H1 (cell line): ENCODE results near the gene C1orf174. TPM values are rescaled to one million over a fixed set of nuclear protein-coding genes. Genes with fewer than 3 reads are reported as not detected.

Source experiments
- CTCF ChIA-PET: fragments of 300-600 bp; sonication (Branson Sonifier 250); formaldehyde crosslinking; loops from one replicate; lab custom pipeline; 2021; ENCODE audit not compliant: partially characterized antibody; lab: Charles Lee
- POLR2A ChIA-PET: fragments of 300-600 bp; sonication (Branson Sonifier 250); formaldehyde crosslinking; loops from one replicate; lab custom pipeline; 2021; ENCODE audit warnings: inconsistent platforms; ENCODE audit not compliant: partially characterized antibody; lab: Charles Lee
- DNase-seq, 2 experiments: peaks; one replicate each; pipeline versions ENCODE4 v3.0.0 to v3.0.0-alpha.2; 2010 to 2022; ENCODE audit warnings: low spot score in 2 of 2, low read depth in 1 of 2, mixed read lengths in 1 of 2
- FAIRE-seq: peaks from 2 replicates; lab custom pipeline; 2011; peaks lifted over from hg19 to GRCh38; lab: Jason Lieb, UNC
- H2AFZ ChIP-seq: 2 replicates; pipeline ENCODE4 v1.8.1; 2012; ENCODE audit warnings: low read length, inconsistent platforms
- H2AK5ac ChIP-seq: 2 replicates; pipeline ENCODE4 v1.6.1; 2013; ENCODE audit warnings: low read depth, low read length
- H2BK120ac ChIP-seq: replicated peaks from 2 replicates; pipeline ENCODE3; 2013; ENCODE audit warnings: low read depth, low read length, inconsistent platforms
- H2BK12ac ChIP-seq: 2 replicates; pipeline ENCODE4 v1.6.1; 2013; ENCODE audit warnings: low read depth, low read length
- H2BK15ac ChIP-seq: 2 replicates; pipeline ENCODE4 v1.6.1; 2013; ENCODE audit warnings: low read length
- H2BK20ac ChIP-seq: 2 replicates; pipeline ENCODE4 v1.6.1; 2013; ENCODE audit warnings: low read length
- H2BK5ac ChIP-seq: 2 replicates; pipeline ENCODE4 v1.6.1; 2013; ENCODE audit warnings: low read depth, low read length
- H3K14ac ChIP-seq: 2 replicates; pipeline ENCODE4 v1.6.1; 2013; ENCODE audit warnings: inconsistent platforms; ENCODE audit not compliant: insufficient read length
- H3K18ac ChIP-seq: 2 replicates; pipeline ENCODE4 v1.6.1; 2013; ENCODE audit warnings: low read length; ENCODE audit errors: extremely low read depth
- H3K23ac ChIP-seq: 2 replicates; pipeline ENCODE4 v1.6.1; 2013; ENCODE audit warnings: inconsistent platforms; ENCODE audit not compliant: insufficient read length
- H3K23me2 ChIP-seq: 2 replicates; pipeline ENCODE4 v1.6.1; 2013; ENCODE audit warnings: low read depth, low read length
- H3K27ac ChIP-seq: 2 replicates; pipeline ENCODE4 v1.6.1; 2011; ENCODE audit warnings: low read depth, low read length, inconsistent platforms
- H3K27me3 ChIP-seq, 4 experiments: replicated peaks in 1 of 4; 1 replicate in 1 of 4; 2 replicates in 3 of 4; pipeline versions ENCODE4 v1.6.1 to v1.8.1; 2011 to 2013; ENCODE audit warnings: low read length in 3 of 4, mild to moderate bottlenecking in 3 of 4, inconsistent platforms in 2 of 4, mixed read lengths in 2 of 4, moderate library complexity in 1 of 4; ENCODE audit not compliant: control insufficient read depth in 3 of 4, insufficient read depth in 3 of 4; ENCODE audit errors: extremely low read depth in 1 of 4
- H3K36me3 ChIP-seq, 4 experiments: 2 replicates each; pipeline versions ENCODE4 v1.6.1 to v1.8.1; 2011 to 2013; ENCODE audit warnings: mild to moderate bottlenecking in 4 of 4, low read length in 3 of 4, moderate library complexity in 2 of 4, control low read depth in 1 of 4, inconsistent platforms in 1 of 4; ENCODE audit not compliant: insufficient read depth in 4 of 4, control insufficient read depth in 2 of 4
- H3K4ac ChIP-seq: replicated peaks from 2 replicates; pipeline ENCODE3; 2013; ENCODE audit warnings: low read length, low read depth, mixed read lengths, inconsistent platforms; ENCODE audit not compliant: insufficient read length
- H3K4me1 ChIP-seq, 4 experiments: replicated peaks in 1 of 4; 1 replicate in 1 of 4; 2 replicates in 3 of 4; pipeline versions ENCODE4 v1.6.1 to v1.8.1; 2011 to 2013; ENCODE audit warnings: low read length in 3 of 4, inconsistent platforms in 2 of 4, mixed read lengths in 1 of 4; ENCODE audit not compliant: insufficient read depth in 4 of 4, control insufficient read depth in 3 of 4
- H3K4me2 ChIP-seq, 2 experiments: 2 replicates each; pipeline versions ENCODE4 v1.6.1 to v1.8.1; 2011 to 2013; ENCODE audit warnings: low read depth in 2 of 2, low read length in 2 of 2, control low read depth in 1 of 2, inconsistent platforms in 1 of 2, mild to moderate bottlenecking in 1 of 2; ENCODE audit not compliant: insufficient read depth in 1 of 2
- H3K4me3 ChIP-seq, 4 experiments: fragments of 200-600, 300-600 bp in 1 of 4; sonication (generic), shearing (Covaris generic), sonication (Bioruptor Twin) in 1 of 4; 2 replicates each; pipeline versions ENCODE4 v1.5.1 to v1.8.1; 2011 to 2016; ENCODE audit warnings: low read length in 4 of 4, low read depth in 3 of 4, control low read depth in 2 of 4, inconsistent platforms in 2 of 4, mild to moderate bottlenecking in 2 of 4, mixed read lengths in 1 of 4, moderate library complexity in 1 of 4; ENCODE audit not compliant: insufficient read depth in 2 of 4; ENCODE audit errors: extremely low read depth in 1 of 4
- H3K56ac ChIP-seq: replicated peaks from 2 replicates; pipeline ENCODE3; 2013; ENCODE audit warnings: low read depth, mild to moderate bottlenecking, mixed read lengths, low read length, inconsistent platforms; ENCODE audit not compliant: insufficient read length
- H3K79me1 ChIP-seq: 2 replicates; pipeline ENCODE4 v1.6.1; 2013; ENCODE audit warnings: low read depth, low read length, control low read depth
- H3K79me2 ChIP-seq, 2 experiments: 2 replicates each; pipeline versions ENCODE4 v1.6.1 to v1.8.1; 2012 to 2013; ENCODE audit warnings: low read length in 2 of 2, mild to moderate bottlenecking in 2 of 2, inconsistent platforms in 1 of 2; ENCODE audit not compliant: insufficient read depth in 2 of 2, control insufficient read depth in 1 of 2
- H3K9ac ChIP-seq, 4 experiments: replicated peaks in 1 of 4; 1 replicate in 1 of 4; 2 replicates in 3 of 4; pipeline versions ENCODE4 v1.6.1 to v1.8.1; 2011 to 2013; ENCODE audit warnings: low read depth in 3 of 4, low read length in 3 of 4, control low read depth in 2 of 4, mild to moderate bottlenecking in 2 of 4, moderate library complexity in 2 of 4, inconsistent platforms in 1 of 4; ENCODE audit errors: extremely low read depth in 1 of 4
- H3K9me3 ChIP-seq, 2 experiments: 2 replicates each; pipeline versions ENCODE4 v1.6.1 to v1.8.1; 2012 to 2013; ENCODE audit warnings: mild to moderate bottlenecking in 2 of 2, moderate library complexity in 2 of 2, control low read depth in 1 of 2, inconsistent platforms in 1 of 2, low read depth in 1 of 2, low read length in 1 of 2, mixed read lengths in 1 of 2; ENCODE audit not compliant: insufficient read depth in 2 of 2
- H4K20me1 ChIP-seq, 2 experiments: replicated peaks in 1 of 2; 2 replicates each; pipeline versions ENCODE3 to v1.8.1; 2011 to 2013; ENCODE audit warnings: inconsistent platforms in 2 of 2, low read length in 2 of 2, mild to moderate bottlenecking in 1 of 2; ENCODE audit not compliant: insufficient read depth in 2 of 2, control insufficient read depth in 1 of 2
- H4K5ac ChIP-seq: 2 replicates; pipeline ENCODE4 v1.6.1; 2013; ENCODE audit warnings: low read length, low read depth, mixed read lengths, inconsistent platforms; ENCODE audit not compliant: insufficient read length
- H4K8ac ChIP-seq: 2 replicates; pipeline ENCODE4 v1.8.0; 2013; ENCODE audit warnings: mild to moderate bottlenecking, moderate library complexity, low read length, inconsistent platforms; ENCODE audit not compliant: insufficient read depth; ENCODE audit errors: extremely low read depth
- H4K91ac ChIP-seq: replicated peaks from 2 replicates; pipeline ENCODE3; 2013; ENCODE audit warnings: low read length, mixed read lengths, inconsistent platforms; ENCODE audit not compliant: insufficient read length
- ASH2L ChIP-seq: fragments of 200-600, 300-600 bp; sonication (generic); IDR thresholded peaks from one replicate; pipeline ENCODE4 v1.7.1; 2017; ENCODE audit warnings: low read length
- BRCA1 ChIP-seq: IDR thresholded peaks from 2 replicates; pipeline ENCODE4 v1.6.1; 2012; ENCODE audit warnings: low read depth, low read length, improper control_type of control experiment
- GABPA ChIP-seq: IDR thresholded peaks from 2 replicates; pipeline ENCODE4 v1.6.1; 2011; ENCODE audit warnings: mild to moderate bottlenecking, low read length, moderate library complexity, borderline replicate concordance; ENCODE audit not compliant: insufficient read depth
- KDM5A ChIP-seq: fragments of 200-600 bp; IDR thresholded peaks from 2 replicates; pipeline ENCODE4 v1.7.1; 2012; ENCODE audit warnings: mild to moderate bottlenecking, low read length, inconsistent platforms, mixed read lengths
- NANOG ChIP-seq: IDR thresholded peaks from 2 replicates; pipeline ENCODE4 v1.6.1; 2011; ENCODE audit warnings: low read length, low read depth, mild to moderate bottlenecking, inconsistent platforms; ENCODE audit not compliant: insufficient read depth, poor library complexity, severe bottlenecking
- NRF1 ChIP-seq: IDR thresholded peaks from 2 replicates; pipeline ENCODE4 v1.6.1; 2011; ENCODE audit warnings: mild to moderate bottlenecking, low read depth, low read length, improper control_type of control experiment
- POLR2A ChIP-seq, 2 experiments: IDR thresholded peaks; 1 replicate in 1 of 2; 2 replicates in 1 of 2; pipeline ENCODE4 v1.6.1; 2011; ENCODE audit warnings: low read depth in 2 of 2, low read length in 2 of 2, mild to moderate bottlenecking in 2 of 2; ENCODE audit errors: control extremely low read depth in 1 of 2
- POLR2AphosphoS5 ChIP-seq: IDR thresholded peaks from 2 replicates; pipeline ENCODE4 v1.6.1; 2011; ENCODE audit warnings: low read depth, low read length
- RFX5 ChIP-seq: IDR thresholded peaks from 2 replicates; pipeline ENCODE4 v1.6.1; 2011; ENCODE audit warnings: low read depth, low read length, improper control_type of control experiment, borderline replicate concordance
- RNF2 ChIP-seq: fragments of 200-900, 300-1000 bp; sonication (generic); IDR thresholded peaks from 2 replicates; pipeline ENCODE4 v1.7.1; 2016; ENCODE audit warnings: borderline replicate concordance, low read depth, mild to moderate bottlenecking, antibody characterized with exemption, low read length; ENCODE audit not compliant: poor library complexity, severe bottlenecking; ENCODE audit errors: missing control alignments
- SAP30 ChIP-seq: fragments of 300-600 bp; sonication (generic); IDR thresholded peaks from 2 replicates; pipeline ENCODE4 v1.7.1; 2012; ENCODE audit warnings: low read length, moderate library complexity, mild to moderate bottlenecking, inconsistent platforms; ENCODE audit not compliant: insufficient read depth, insufficient replicate concordance
- SIX5 ChIP-seq: IDR thresholded peaks from 2 replicates; pipeline ENCODE4 v1.6.1; 2011; ENCODE audit warnings: mild to moderate bottlenecking, low read depth, low read length
- ZNF274 ChIP-seq: IDR thresholded peaks from 2 replicates; pipeline ENCODE4 v1.7.0; 2012; ENCODE audit warnings: low read length, borderline replicate concordance; ENCODE audit errors: extremely low read depth
- WGBS, 2 experiments: shearing (Covaris generic) in 1 of 2; methylation state at CpG; one replicate each; pipeline versions ENCODE4 v1.1.6 to v1.1.7; 2013 to 2015; ENCODE audit warnings: low lambda C conversion rate in 2 of 2, mixed read lengths in 2 of 2, inconsistent platforms in 1 of 2, low coverage in 1 of 2, missing lambda C conversion rate in 1 of 2; ENCODE audit not compliant: insufficient replicate concordance in 2 of 2, insufficient coverage in 1 of 2, insufficient read length in 1 of 2; ENCODE audit errors: extremely low coverage in 1 of 2, missing lambda C conversion rate in 1 of 2; 5-methylcytosine and 5-hydroxymethylcytosine counted together
- polyA plus RNA-seq, 7 experiments: library from polyadenylated mRNA; depleted of rRNA in 3 of 7; stranded (reverse) in 5 of 7; unstranded in 2 of 7; fragments of >200 nt in 5 of 7; fragments of 200-250 nt in 2 of 7; gene quantifications; 1 replicate in 5 of 7; 2 replicates in 1 of 7; 4 replicates in 1 of 7; pipeline versions ENCODE4 v1.2.1 to v1.2.3, GENCODE V29; 2011 to 2013; ENCODE audit warnings: missing spikeins in 2 of 7, mixed read lengths in 2 of 7
- total RNA-seq: library from RNA; stranded (reverse); fragmentation: NEBNext Ultra II Directional; extraction: Animal tissue kit (Norgen Biotek cat#: 25700); gene quantifications from 2 replicates; pipeline ENCODE4 v1.2.1, GENCODE V29; 2021

C1orf174 gene
- total and polyA plus RNA-seq, 2 of the 8 experiments (the other 6 are each of a cell fraction or from before 2014, with no cell fraction given) = 28.4 to 32.4 TPM

DNA sequence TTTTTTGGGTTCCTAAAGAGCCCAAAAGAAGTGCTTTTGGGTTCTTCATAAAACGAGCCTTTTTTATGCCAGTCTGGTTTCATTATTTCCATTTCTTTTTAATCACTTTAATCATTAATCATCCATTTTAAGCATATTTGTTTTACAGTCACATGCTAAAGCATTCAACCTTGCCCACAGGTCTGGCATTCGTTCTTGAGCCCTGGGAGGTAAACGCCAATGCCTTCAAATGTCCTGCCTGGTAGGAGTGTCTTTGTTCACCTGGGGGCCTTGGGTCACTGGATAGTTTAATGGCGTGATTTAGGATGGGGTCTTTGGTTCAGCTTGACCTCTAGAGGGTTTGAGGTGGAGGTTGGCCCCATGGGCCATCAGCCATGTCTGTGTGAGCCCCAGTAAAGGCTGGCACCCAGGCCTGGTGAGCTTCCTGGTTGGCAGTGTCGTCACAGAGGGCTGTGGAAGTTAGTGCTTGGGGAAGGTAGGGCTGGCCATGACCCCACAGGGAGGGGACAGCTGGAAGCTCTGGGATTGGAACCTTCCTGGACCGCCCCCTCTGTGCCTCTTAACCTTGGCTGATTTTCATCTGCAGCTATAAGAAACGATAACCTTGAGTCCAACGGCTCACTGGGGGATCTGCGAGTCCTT, 20.2 kb downstream of the C1orf174 start:
- Histone ChIP-seq H3K4ac (no peak overlapping the region), H3K18ac (no peak overlapping the region), H3K9me3 (peaks cover 0 to 9% of the 10 kb centered on the region in 2 experiments; a peak in 1 of 4 replicates), H4K20me1 (peaks cover 0 to 2% of the 10 kb centered on the region in 2 experiments), H3K23me2 (no peaks in the 10 kb centered on the region), H4K8ac (no peak overlapping the region), H2AK5ac (no peak overlapping the region), H3K14ac (no peak overlapping the region), H3K27ac (no peak overlapping the region), H4K5ac (no peak overlapping the region), H2BK20ac (no peak overlapping the region), H2BK15ac (no peak overlapping the region), H3K56ac (no peak overlapping the region), H2BK12ac (no peak overlapping the region), H2BK120ac (no peak overlapping the region), H2AFZ (no peak overlapping the region), H4K91ac (no peak overlapping the region), H2BK5ac (no peak overlapping the region), H3K79me1 (no peaks in the 10 kb centered on the region), H3K4me1 (no peaks in the 10 kb centered on the region), H3K79me2 (no peaks in the 10 kb centered on the region), H3K27me3 (no peaks in the 10 kb centered on the region), H3K4me2 (no peak overlapping the region), H3K9ac (no peak overlapping the region), H3K36me3 (no peaks in the 10 kb centered on the region; a peak in 1 of 8 replicates), H3K23ac (no peak overlapping the region), H3K4me3 (no peak overlapping the region)
- CTCF ChIA-PET = interaction anchor here (1.1 to 1.4 kb wide), 3 partner anchors 9 to 22 kb away, joined by 3 to 5 read pairs (median 3); partner anchors contain the start of genes CEP104 and DFFB
- 77% methylated on average over 9 of the region's 9 CpGs; no CpG with 5 or more reads in 1 of the 2 experiments for WGBS, 2 experiments
- POLR2A ChIA-PET = interaction anchor here (1.8 kb wide), 1 partner anchor 20 kb away, joined by 4 read pairs; the partner anchor contains the start of gene C1orf174
- DNase-seq = no peak
- no peak for FAIRE-seq
- no peak for TF ChIP-seq RFX5
- TF ChIP-seq KDM5A = no peak
- TF ChIP-seq NANOG = no peak
- TF ChIP-seq GABPA = no peak
- TF ChIP-seq ASH2L = no peak
- no peak for TF ChIP-seq POLR2AphosphoS5
- no peak for TF ChIP-seq RNF2
- TF ChIP-seq SIX5 = no peak
- no peak for TF ChIP-seq NRF1
- TF ChIP-seq SAP30 = no peak
- TF ChIP-seq POLR2A (IDR thresholded peaks at IDR 0.05; ENCODE audit: control extremely low read depth in 1 of 2, low read depth in 2 of 2, low read length in 2 of 2) = no peak
- TF ChIP-seq ZNF274 = no peak
- no peak for TF ChIP-seq BRCA1
